Esophagus muscularis mucosa (tissue), 4 donors: ENCODE measurements around the gene LMX1A. TPM values are rescaled to one million over a fixed set of nuclear protein-coding genes. Genes with fewer than 3 reads are reported as not detected.
A peak's percentile ranks its signal among the peaks of the same experiment; 100 is the strongest.

ENCODE experiments used
- DNase-seq: peaks from one replicate; pipeline ENCODE4 v3.0.0-alpha.2; 2017; ENCODE audit errors: extremely low spot score
- H3K27ac ChIP-seq, 4 donors: fragments of 200-600 bp; sonication (generic); replicated peaks in 1 of 4; 1 replicate in 3 of 4; 2 replicates in 1 of 4; pipeline ENCODE4 v1.5.1; 2016 to 2019; ENCODE audit warnings: mild to moderate bottlenecking in 1 of 4
- H3K27me3 ChIP-seq, 4 donors: fragments of 200-600 bp; sonication (generic); one replicate each; pipeline versions ENCODE4 v1.5.1 to v1.6.0; 2016 to 2019
- H3K36me3 ChIP-seq, 4 donors: fragments of 200-600 bp; sonication (generic); one replicate each; pipeline ENCODE4 v1.5.1; 2016 to 2019
- H3K4me1 ChIP-seq, 4 donors: fragments of 200-600 bp; sonication (generic); one replicate each; pipeline ENCODE4 v1.5.1; 2016 to 2019
- H3K4me3 ChIP-seq, 4 donors: fragments of 200-600 bp; sonication (generic); 1 replicate in 2 of 4; 2 replicates in 2 of 4; pipeline ENCODE4 v1.5.1; 2016 to 2019; ENCODE audit warnings: mild to moderate bottlenecking in 4 of 4, moderate library complexity in 1 of 4
- H3K9me3 ChIP-seq, 4 donors: fragments of 200-600 bp; sonication (generic); 1 replicate in 3 of 4; 2 replicates in 1 of 4; pipeline ENCODE4 v1.5.1; 2016 to 2019
- CTCF ChIP-seq, 3 experiments: fragments of 200-600 bp in 2 of 3; fragments of 450-650 bp in 1 of 3; sonication (generic) in 2 of 3; IDR thresholded peaks; one replicate each; pipeline ENCODE4 v1.5.1; 2017 to 2019; ENCODE audit warnings: antibody characterized with exemption in 3 of 3, mild to moderate bottlenecking in 2 of 3, moderate library complexity in 1 of 3
- EP300 ChIP-seq: sonication (generic); formaldehyde crosslinking; IDR thresholded peaks from one replicate; pipeline ENCODE4 v1.6.1; 2017; ENCODE audit warnings: antibody characterized with exemption
- POLR2A ChIP-seq: fragments of 450-650 bp; IDR thresholded peaks from one replicate; pipeline ENCODE4 v1.6.1; 2017; ENCODE audit warnings: antibody characterized with exemption, moderate library complexity, mild to moderate bottlenecking, low read depth
- POLR2AphosphoS5 ChIP-seq, 2 donors: sonication (generic); formaldehyde crosslinking; IDR thresholded peaks; one replicate each; pipeline ENCODE4 v1.6.1; 2017; ENCODE audit warnings: antibody characterized with exemption in 2 of 2
- WGBS: methylation state at CpG from one replicate; pipeline ENCODE4 v1.1.5; 2018; 5-methylcytosine and 5-hydroxymethylcytosine counted together
- intact Hi-C: fragments of 100-400 bp; cut with DNase I; formaldehyde crosslinking; loops from one replicate; pipeline ENCODE4 v1.15.1; 2023
- total RNA-seq, 4 donors: library from RNA; depleted of rRNA; stranded (reverse); fragments of >200 nt; gene quantifications; one replicate each; pipeline versions ENCODE4 v1.1.0 to v1.2.1, GENCODE V29; 2016

The LMX1A gene
- total RNA-seq, 4 donors from 2014 or later: 0.32 to 0.98 (median 0.33) TPM; not detected in 1

GRCh38 chr1:165241952-165242351, 114.6 kb downstream of the LMX1A start:
- Histone ChIP-seq H3K27ac (no peak overlapping the region), H3K4me1 (no peaks in the 10 kb centered on the region), H3K4me3 (no peak overlapping the region), H3K9me3 (no peaks in the 10 kb centered on the region), H3K27me3 (peaks cover 0 to 7% (median 0%) of the 10 kb centered on the region in 4 donors), H3K36me3 (no peaks in the 10 kb centered on the region)
- WGBS: 68% methylated on average over 4 of the region's 4 CpGs
- no peak for DNase-seq
- intact Hi-C loops: no loop called here
- no peak for TF ChIP-seq POLR2AphosphoS5 (IDR thresholded peaks at IDR 0.05)
- no peak for TF ChIP-seq CTCF (IDR thresholded peaks at IDR 0.05)
- no peak for TF ChIP-seq EP300
- TF ChIP-seq POLR2A: no peak

- intact Hi-C loops: no loop called here
- DNase-seq: no peak
- Histone ChIP-seq H3K27ac (no peak overlapping the region), H3K4me3 (no peak overlapping the region), H3K4me1 (peaks cover 0 to under 1% (median under 1%) of the 10 kb centered on the region in 4 donors), H3K9me3 (no peaks in the 10 kb centered on the region), H3K27me3 (peaks cover 0 to 11% (median 0%) of the 10 kb centered on the region in 4 donors), H3K36me3 (no peaks in the 10 kb centered on the region)
- 84% methylated on average over 2 of the region's 2 CpGs for WGBS
- TF ChIP-seq POLR2AphosphoS5 (IDR thresholded peaks at IDR 0.05): no peak
- TF ChIP-seq EP300: no peak
- no peak for TF ChIP-seq CTCF (IDR thresholded peaks at IDR 0.05)
- TF ChIP-seq POLR2A: no peak
Observed at GRCh38 chr1:165241321-165241720, 115.2 kb downstream of the LMX1A start.

- intact Hi-C loops: no loop called here
- Histone ChIP-seq H3K9me3 (no peaks in the 10 kb centered on the region), H3K27ac (no peak overlapping the region), H3K27me3 (peaks cover 0 to 19% (median under 1%) of the 10 kb centered on the region in 4 donors), H3K4me1 (peaks cover 0 to 9% (median 8%) of the 10 kb centered on the region in 4 donors), H3K4me3 (no peak overlapping the region), H3K36me3 (no peaks in the 10 kb centered on the region)
- no peak for DNase-seq
- TF ChIP-seq EP300 (no peak), POLR2A (no peak)
- 52% methylated on average over 4 of the region's 4 CpGs for whole genome bisulfite sequencing
Observed at GRCh38 chr1:165240492-165240891, 116.0 kb downstream of the LMX1A start.

- Histone ChIP-seq H3K4me1 (peaks cover 0 to 15% (median 14%) of the 10 kb centered on the region in 4 donors), H3K27me3 (peaks cover 0 to 25% (median 6%) of the 10 kb centered on the region in 4 donors), H3K4me3 (no peak overlapping the region), H3K36me3 (no peaks in the 10 kb centered on the region), H3K27ac (no peak overlapping the region), H3K9me3 (no peaks in the 10 kb centered on the region)
- 47% methylated on average over 2 of the region's 2 CpGs for WGBS
- intact Hi-C loops: no loop called here
- TF ChIP-seq EP300 (no peak), POLR2AphosphoS5 (IDR thresholded peaks at IDR 0.05) (no peak), POLR2A (no peak), CTCF (IDR thresholded peaks at IDR 0.05) (no peak)
- no peak for DNase-seq
Observed at GRCh38 chr1:165239873-165240272, 116.6 kb downstream of the LMX1A start.

- H3K4me3 ChIP-seq: peak overlapping the region; percentile 48 to 62 (median 54)
- peaks cover 0 to 16% (median 15%) of the 10 kb centered on the region in 4 donors for H3K4me1 ChIP-seq
- peaks cover 0 to 55% (median 13%) of the 10 kb centered on the region in 4 donors for H3K27me3 ChIP-seq
- TF ChIP-seq POLR2AphosphoS5 (IDR thresholded peaks at IDR 0.05) (no peak), POLR2A (no peak), CTCF (IDR thresholded peaks at IDR 0.05) (no peak), EP300 (no peak)
- no peaks in the 10 kb centered on the region for H3K36me3 ChIP-seq
- WGBS: under 1% methylated on average over 33 of the region's 33 CpGs
- no peaks in the 10 kb centered on the region for H3K9me3 ChIP-seq
- DNase-seq: no peak
- intact Hi-C loops: no loop called here
- no peak overlapping the region for H3K27ac ChIP-seq
Observed at GRCh38 chr1:165235777-165236291, 120.7 kb downstream of the LMX1A start.
